Neural progenitor cell (in vitro differentiated cells): Measurements from ENCODE around the gene TNFRSF19. TPM values are rescaled to one million over a fixed set of nuclear protein-coding genes. Genes with fewer than 3 reads are reported as not detected.

ENCODE experiments used
- DNase-seq: peaks from one replicate; pipeline ENCODE4 v3.0.0-alpha.2; 2016; ENCODE audit warnings: low spot score
- H2AFZ ChIP-seq: fragments of 200-600 bp; sonication (generic); replicated peaks from 2 replicates; pipeline ENCODE4 v1.6.1; 2016; ENCODE audit warnings: antibody characterized with exemption
- H3F3A ChIP-seq: fragments of 200-600 bp; sonication (generic); 2 replicates; pipeline ENCODE4 v1.6.1; 2016; ENCODE audit warnings: antibody characterized with exemption, low read depth
- H3K27ac ChIP-seq: fragments of 200-600 bp; sonication (generic); 2 replicates; pipeline ENCODE4 v1.5.1; 2016; ENCODE audit warnings: mild to moderate bottlenecking
- H3K27me3 ChIP-seq: fragments of 200-600 bp; sonication (generic); 2 replicates; pipeline ENCODE4 v1.6.1; 2016; ENCODE audit warnings: mild to moderate bottlenecking, moderate library complexity
- H3K36me3 ChIP-seq: fragments of 200-600 bp; sonication (generic); 2 replicates; pipeline ENCODE4 v1.5.1; 2016
- H3K4me1 ChIP-seq: fragments of 200-600 bp; sonication (generic); 2 replicates; pipeline ENCODE4 v1.6.1; 2016; ENCODE audit warnings: mixed run types
- H3K4me2 ChIP-seq: fragments of 200-600 bp; sonication (generic); 2 replicates; pipeline ENCODE4 v1.6.1; 2016
- H3K4me3 ChIP-seq: fragments of 200-600 bp; sonication (generic); 2 replicates; pipeline ENCODE4 v1.5.1; 2016
- H3K79me2 ChIP-seq: fragments of 200-600 bp; sonication (generic); 2 replicates; pipeline ENCODE4 v1.6.1; 2016; ENCODE audit warnings: low read depth
- H3K9ac ChIP-seq: fragments of 200-600 bp; sonication (generic); 2 replicates; pipeline ENCODE4 v1.6.1; 2016
- H3K9me3 ChIP-seq: fragments of 200-600 bp; sonication (generic); 2 replicates; pipeline ENCODE4 v1.5.1; 2016; ENCODE audit warnings: low read depth
- H4K20me1 ChIP-seq: fragments of 200-600 bp; sonication (generic); 2 replicates; pipeline ENCODE4 v1.6.1; 2016; ENCODE audit warnings: low read depth
- H3K27ac Mint-ChIP-seq: 3 replicates; pipeline ENCODE4 v1.8.0; 2021; ENCODE audit warnings: mixed read lengths
- H3K27me3 Mint-ChIP-seq: 2 replicates; pipeline ENCODE4 v1.8.0; 2022; ENCODE audit warnings: low read depth, mild to moderate bottlenecking, inconsistent platforms, moderate library complexity, mixed read lengths; ENCODE audit not compliant: insufficient read depth
- H3K36me3 Mint-ChIP-seq: 3 replicates; pipeline ENCODE4 v1.8.0; 2021; ENCODE audit warnings: mixed read lengths
- H3K4me1 Mint-ChIP-seq: 3 replicates; pipeline ENCODE4 v1.8.0; 2021; ENCODE audit warnings: mixed read lengths
- H3K4me3 Mint-ChIP-seq: 3 replicates; pipeline ENCODE4 v1.8.0; 2021; ENCODE audit warnings: mild to moderate bottlenecking, moderate library complexity, mixed read lengths
- H3K9me3 Mint-ChIP-seq: 3 replicates; pipeline ENCODE4 v1.8.0; 2020; ENCODE audit warnings: mixed read lengths
- CTCF ChIP-seq: fragments of 200-600 bp; sonication (generic); IDR thresholded peaks from 2 replicates; pipeline ENCODE4 v1.5.1; 2017; ENCODE audit warnings: antibody characterized with exemption, mild to moderate bottlenecking
- EZH2 ChIP-seq: fragments of 200-600 bp; sonication (generic); IDR thresholded peaks from 2 replicates; pipeline ENCODE4 v1.6.1; 2017; ENCODE audit warnings: antibody characterized with exemption, mild to moderate bottlenecking, moderate library complexity
- EZH2phosphoT487 ChIP-seq: fragments of 200-600 bp; sonication (generic); IDR thresholded peaks from 2 replicates; pipeline ENCODE4 v1.6.1; 2017; ENCODE audit warnings: antibody characterized with exemption
- total RNA-seq: library from RNA; depleted of rRNA; stranded (reverse); fragments of >200 nt; gene quantifications from 2 replicates; pipeline ENCODE4 v1.2.3, GENCODE V29; 2015; ENCODE audit warnings: low replicate concordance

Gene TNFRSF19
- total RNA-seq, 1 donor from 2014 or later: 31.7 TPM

DNA sequence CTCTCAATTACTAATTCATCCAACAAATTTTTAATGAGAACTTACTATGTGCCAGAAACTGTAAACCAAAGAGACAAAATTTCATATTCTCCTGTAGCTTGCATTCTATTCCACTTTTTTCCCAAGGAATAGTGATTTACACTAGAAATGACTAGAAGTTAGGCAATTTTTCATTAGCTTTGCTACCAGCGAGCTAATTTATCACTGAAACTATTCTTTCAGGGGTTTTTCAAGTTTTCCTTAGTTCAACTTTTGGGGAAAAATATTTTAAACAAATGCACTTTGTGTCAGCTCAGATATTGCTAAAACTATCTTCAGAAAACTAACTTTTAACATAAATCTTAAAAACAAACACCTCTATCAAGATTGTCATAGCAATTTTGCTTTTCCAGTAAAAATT is 5.4 kb downstream of the TNFRSF19 start:
- H3K27me3 Mint-ChIP-seq: peaks cover 12% of the 10 kb centered on the region
- TF ChIP-seq EZH2phosphoT487 (no peak), EZH2 (no peak), CTCF (no peak)
- Histone ChIP-seq H3K4me3 (no peak overlapping the region), H4K20me1 (peaks cover 6% of the 10 kb centered on the region), H2AFZ (no peak overlapping the region), H3K79me2 (peaks cover 32% of the 10 kb centered on the region), H3K27me3 (peaks cover 14% of the 10 kb centered on the region), H3F3A (peaks cover 21% of the 10 kb centered on the region), H3K9ac (no peak overlapping the region), H3K9me3 (no peaks in the 10 kb centered on the region), H3K4me1 (peaks cover 42% of the 10 kb centered on the region), H3K36me3 (no peaks in the 10 kb centered on the region), H3K27ac (no peak overlapping the region), H3K4me2 (no peak overlapping the region)
- H3K4me1 Mint-ChIP-seq: peaks cover 37% of the 10 kb centered on the region
- H3K27ac Mint-ChIP-seq: no peak overlapping the region
- H3K36me3 Mint-ChIP-seq: peaks cover 8% of the 10 kb centered on the region
- no peak overlapping the region for H3K4me3 Mint-ChIP-seq
- DNase-seq: no peak
- no peaks in the 10 kb centered on the region for H3K9me3 Mint-ChIP-seq

- TF ChIP-seq EZH2phosphoT487: no peak
- TF ChIP-seq EZH2: no peak
- peak; percentile 64 for TF ChIP-seq CTCF
- Mint-ChIP-seq H3K4me3 (peak overlapping the region; percentile 86), H3K27me3 (peaks cover 12% of the 10 kb centered on the region), H3K27ac (no peak overlapping the region), H3K9me3 (no peaks in the 10 kb centered on the region), H3K36me3 (peaks cover 9% of the 10 kb centered on the region), H3K4me1 (peaks cover 29% of the 10 kb centered on the region)
- Histone ChIP-seq H3K27ac (no peak overlapping the region), H3K4me3 (peak overlapping the region; percentile 94), H3K9ac (no peak overlapping the region), H3F3A (peaks cover 10% of the 10 kb centered on the region), H3K9me3 (no peaks in the 10 kb centered on the region), H3K36me3 (no peaks in the 10 kb centered on the region), H3K4me1 (peaks cover 18% of the 10 kb centered on the region), H3K4me2 (peak overlapping the region; percentile 74), H2AFZ (peak overlapping the region; percentile 26), H3K27me3 (peaks cover 19% of the 10 kb centered on the region), H3K79me2 (peaks cover 35% of the 10 kb centered on the region), H4K20me1 (peaks cover 8% of the 10 kb centered on the region)
- peak; percentile 82 for DNase-seq
Observed at GRCh38 chr13:23578411-23579071, 8.3 kb downstream of the TNFRSF19 start.

DNA sequence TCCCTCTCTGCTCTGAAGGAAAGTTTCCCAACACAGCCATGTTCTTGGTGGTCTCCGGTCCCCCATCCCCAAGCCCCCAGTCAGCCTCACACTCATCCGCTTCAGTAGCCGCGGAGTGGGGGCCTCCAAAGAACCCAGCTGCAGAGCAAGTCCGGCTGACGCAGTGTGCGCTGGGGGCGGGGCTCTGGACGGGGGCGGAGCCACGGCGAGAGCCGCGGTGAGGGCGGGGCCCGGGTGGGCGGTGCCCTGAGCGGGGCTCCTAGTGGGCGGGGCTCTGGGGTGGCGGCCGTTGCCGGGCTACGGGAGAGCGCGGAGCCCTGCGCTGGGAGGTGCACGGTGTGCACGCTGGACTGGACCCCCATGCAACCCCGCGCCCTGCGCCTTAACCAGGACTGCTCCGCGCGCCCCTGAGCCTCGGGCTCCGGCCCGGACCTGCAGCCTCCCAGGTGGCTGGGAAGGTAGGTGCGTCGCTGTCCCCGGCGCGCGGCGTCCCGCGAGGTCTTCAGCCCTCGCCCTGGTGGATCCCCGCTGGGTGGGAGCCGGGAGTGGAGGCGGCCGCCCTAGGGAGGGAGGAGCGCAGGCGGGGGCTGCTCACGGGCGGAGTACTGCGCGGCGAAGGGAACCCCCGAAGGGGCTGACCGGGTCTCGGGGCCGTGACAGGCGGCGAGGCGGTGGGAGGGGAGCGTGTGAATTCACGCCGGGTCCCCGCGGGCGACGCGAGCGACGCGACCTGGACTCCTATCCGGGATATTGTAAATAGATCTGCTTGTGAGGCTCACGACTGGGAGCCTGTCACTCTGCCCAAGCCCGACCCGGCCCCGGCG is 9.1 kb downstream of the TNFRSF19 start:
- Mint-ChIP-seq H3K4me1 (peaks cover 29% of the 10 kb centered on the region), H3K27ac (no peak overlapping the region)
- H2AFZ ChIP-seq: peak overlapping the region; percentile 94

More for the DNA sequence above, 9.1 kb downstream of the TNFRSF19 start:
- Mint-ChIP-seq H3K4me3 (peak overlapping the region; percentile 86), H3K27me3 (peaks cover 10% of the 10 kb centered on the region), H3K36me3 (peaks cover 8% of the 10 kb centered on the region), H3K9me3 (no peaks in the 10 kb centered on the region)
- no peaks in the 10 kb centered on the region for H3K36me3 ChIP-seq
- H3K4me2 ChIP-seq: peak overlapping the region; percentile 93
- peak; percentile 98 for DNase-seq
- no peaks in the 10 kb centered on the region for H3K9me3 ChIP-seq
- no peak overlapping the region for H3K9ac ChIP-seq
- H3F3A ChIP-seq: peaks cover 10% of the 10 kb centered on the region
- peaks cover 8% of the 10 kb centered on the region for H4K20me1 ChIP-seq
- H3K27me3 ChIP-seq: peaks cover 19% of the 10 kb centered on the region
- TF ChIP-seq EZH2 (no peak), CTCF (no peak), EZH2phosphoT487 (no peak)
- H3K4me3 ChIP-seq: peak overlapping the region; percentile 94
- H3K79me2 ChIP-seq: peaks cover 39% of the 10 kb centered on the region
- peaks cover 18% of the 10 kb centered on the region for H3K4me1 ChIP-seq
- no peak overlapping the region for H3K27ac ChIP-seq
